GM12874 (cell line): Measurements from ENCODE around the gene TRAF5.

Experiments used
- CTCF ChIP-seq: IDR thresholded peaks from 2 replicates; pipeline ENCODE4 v1.5.1; 2011; ENCODE audit warnings: low read depth, mild to moderate bottlenecking, control low read depth, low read length, moderate library complexity; ENCODE audit not compliant: insufficient read depth

The TRAF5 gene

GRCh38 chr1:211359876-211360275 is 33.2 kb downstream of the TRAF5 start:
- no peak for TF ChIP-seq CTCF

- no peak for TF ChIP-seq CTCF
Observed at GRCh38 chr1:211361202-211361601, 34.6 kb downstream of the TRAF5 start.

GRCh38 chr1:211369640-211370039 is 43.0 kb downstream of the TRAF5 start:
- TF ChIP-seq CTCF = no peak

GRCh38 chr1:211370669-211371068 is 44.0 kb downstream of the TRAF5 start:
- TF ChIP-seq CTCF = no peak

- no peak for TF ChIP-seq CTCF
Observed at GRCh38 chr1:211371406-211372105, 44.9 kb downstream of the TRAF5 start.

- no peak for TF ChIP-seq CTCF
Observed at GRCh38 chr1:211372463-211372862, 45.8 kb downstream of the TRAF5 start.

GRCh38 chr1:211375146-211375818 is 48.6 kb downstream of the TRAF5 start:
- no peak for TF ChIP-seq CTCF
